Activated T-cell treated with anti-CD3 and anti-CD28 coated beads for 4 hours (primary cell): ENCODE data around the gene KCNH3.
"Not testable (repeated sequence)": the region's sequence is repeated elsewhere in the genome, so short reads cannot be mapped to it uniquely, and the experiment has no call there.

Experiments
- DNase-seq: peaks from one replicate; pipeline ENCODE4 v3.0.0-alpha.2; 2020

KCNH3 gene

GRCh38 chr12:49538510-49539403, at the start of gene KCNH3:
KCNH3 (plus strand) TSS chr12:49539030; CDS start chr12:49539417, 387 bp downstream.
- peak; percentile 81 for DNase-seq

- DNase-seq, result no peak
These were observed 49.7 kb upstream of the KCNH3 start for GRCh38 chr12:49489154-49489553.

- DNase-seq, result no peak
These were observed 49.1 kb upstream of the KCNH3 start for GRCh38 chr12:49489720-49490119.

- no peak for DNase-seq
These were observed 47.0 kb upstream of the KCNH3 start for GRCh38 chr12:49491823-49492222.

- no peak for DNase-seq
These were observed 44.9 kb upstream of the KCNH3 start for GRCh38 chr12:49493900-49494299.

GRCh38 chr12:49496417-49497360, 42.1 kb upstream of the KCNH3 start:
- no peak for DNase-seq

GRCh38 chr12:49501895-49502294, 36.9 kb upstream of the KCNH3 start:
- DNase-seq, result no peak

- no peak for DNase-seq
These were observed 36.2 kb upstream of the KCNH3 start for GRCh38 chr12:49502590-49502989.

GRCh38 chr12:49503674-49504180, 35.1 kb upstream of the KCNH3 start:
- DNase-seq, result no peak

- no peak for DNase-seq
These were observed 33.2 kb upstream of the KCNH3 start for GRCh38 chr12:49505672-49506071.

- DNase-seq, result no peak
These were observed 31.7 kb upstream of the KCNH3 start for GRCh38 chr12:49507139-49507538.

GRCh38 chr12:49509681-49510080, 29.1 kb upstream of the KCNH3 start:
- DNase-seq, result not testable (repeated sequence)

- DNase-seq, result no peak
These were observed 27.4 kb upstream of the KCNH3 start for GRCh38 chr12:49511410-49511809.

- no peak for DNase-seq
These were observed 26.3 kb upstream of the KCNH3 start for GRCh38 chr12:49512546-49512945.

- no peak for DNase-seq
These were observed 23.6 kb upstream of the KCNH3 start for GRCh38 chr12:49515266-49515665.

GRCh38 chr12:49518914-49519573, 19.8 kb upstream of the KCNH3 start:
- no peak for DNase-seq

- DNase-seq, result no peak
These were observed 19.3 kb upstream of the KCNH3 start for GRCh38 chr12:49519574-49519936.

- no peak for DNase-seq
These were observed 17.4 kb upstream of the KCNH3 start for GRCh38 chr12:49521389-49521788.

GRCh38 chr12:49524660-49525324, 14.0 kb upstream of the KCNH3 start:
- no peak for DNase-seq

- no peak for DNase-seq
These were observed 12.9 kb upstream of the KCNH3 start for GRCh38 chr12:49525942-49526341.

GRCh38 chr12:49527361-49528130, 11.3 kb upstream of the KCNH3 start:
- DNase-seq, result no peak

- DNase-seq, result no peak
These were observed 9.4 kb upstream of the KCNH3 start for GRCh38 chr12:49529414-49529813.
